Measurements from ENCODE around the gene ZNF93. TPM values are rescaled to one million over a fixed set of nuclear protein-coding genes. Genes with fewer than 3 reads are reported as not detected.

ZNF93 gene
- total RNA-seq, 2 experiments from 2014 or later, result 21.7 to 22.3 TPM

Other genes with a start within 250 kb of the ZNF93 start
- 10 to 100 TPM; 61.8 to 71.2 TPM for gene ATP13A1, start 237.3 kb upstream of the ZNF93 start, total RNA-seq
- gene ZNF101, start 232.1 kb upstream of the ZNF93 start, total RNA-seq, result 10 to 100 TPM; 63.9 to 70.8 TPM
- 1 to 10 TPM; 9.2 TPM for gene ZNF14, start 167.8 kb upstream of the ZNF93 start, total RNA-seq
- 10 to 100 TPM; 33.3 to 41.3 TPM for gene ZNF506, start 79.2 kb upstream of the ZNF93 start, total RNA-seq
- 10 to 100 TPM; 16.1 to 25.1 TPM for gene ZNF253, start 35.1 kb upstream of the ZNF93 start, total RNA-seq
- 1 to 10 TPM; 6.0 to 7.5 TPM for gene ZNF682, start 138.6 kb downstream of the ZNF93 start, total RNA-seq
- 10 to 100 TPM; 21.6 to 22.9 TPM for gene ZNF90, start 177.1 kb downstream of the ZNF93 start, total RNA-seq

All from activated CD4-positive, alpha-beta T cell treated with anti-CD3 and anti-CD28 coated beads for 36 hours (primary cell).